Testis (tissue), 2 donors: ENCODE results near the gene TTC33.

Experiments
- CTCF ChIP-seq, 3 experiments: fragments of 450-650 bp in 2 of 3; fragments of 200-600 bp in 1 of 3; sonication (generic) in 1 of 3; IDR thresholded peaks; one replicate each; pipeline ENCODE4 v1.5.1; 2016 to 2019; ENCODE audit warnings: antibody characterized with exemption in 3 of 3, mild to moderate bottlenecking in 2 of 3, moderate library complexity in 1 of 3
- POLR2A ChIP-seq: fragments of 450-650 bp; IDR thresholded peaks from one replicate; pipeline ENCODE4 v1.6.1; 2017; ENCODE audit warnings: antibody characterized with exemption, mild to moderate bottlenecking, moderate library complexity

- TF ChIP-seq CTCF (IDR thresholded peaks at IDR 0.05) (no peak), POLR2A (no peak)
Measured at GRCh38 chr5:40540301-40540700, 215.5 kb downstream of the TTC33 start.
